Stimulated activated CD4-positive, alpha-beta T cell treated with anti-CD3 and anti-CD28 coated beads, Interleukin-1b, Interleukin-23, amount 100 ng/mL, for 24 hours (primary cell): ENCODE data around the gene LCLAT1.

Experiments used
- DNase-seq, 4 experiments: peaks; one replicate each; pipeline ENCODE4 v3.0.0-alpha.2; 2020; ENCODE audit warnings: low read depth in 4 of 4, low spot score in 1 of 4

Gene LCLAT1

GRCh38 chr2:30691091-30691947 lies 244.3 kb downstream of the LCLAT1 start:
- no peak for DNase-seq

DNA sequence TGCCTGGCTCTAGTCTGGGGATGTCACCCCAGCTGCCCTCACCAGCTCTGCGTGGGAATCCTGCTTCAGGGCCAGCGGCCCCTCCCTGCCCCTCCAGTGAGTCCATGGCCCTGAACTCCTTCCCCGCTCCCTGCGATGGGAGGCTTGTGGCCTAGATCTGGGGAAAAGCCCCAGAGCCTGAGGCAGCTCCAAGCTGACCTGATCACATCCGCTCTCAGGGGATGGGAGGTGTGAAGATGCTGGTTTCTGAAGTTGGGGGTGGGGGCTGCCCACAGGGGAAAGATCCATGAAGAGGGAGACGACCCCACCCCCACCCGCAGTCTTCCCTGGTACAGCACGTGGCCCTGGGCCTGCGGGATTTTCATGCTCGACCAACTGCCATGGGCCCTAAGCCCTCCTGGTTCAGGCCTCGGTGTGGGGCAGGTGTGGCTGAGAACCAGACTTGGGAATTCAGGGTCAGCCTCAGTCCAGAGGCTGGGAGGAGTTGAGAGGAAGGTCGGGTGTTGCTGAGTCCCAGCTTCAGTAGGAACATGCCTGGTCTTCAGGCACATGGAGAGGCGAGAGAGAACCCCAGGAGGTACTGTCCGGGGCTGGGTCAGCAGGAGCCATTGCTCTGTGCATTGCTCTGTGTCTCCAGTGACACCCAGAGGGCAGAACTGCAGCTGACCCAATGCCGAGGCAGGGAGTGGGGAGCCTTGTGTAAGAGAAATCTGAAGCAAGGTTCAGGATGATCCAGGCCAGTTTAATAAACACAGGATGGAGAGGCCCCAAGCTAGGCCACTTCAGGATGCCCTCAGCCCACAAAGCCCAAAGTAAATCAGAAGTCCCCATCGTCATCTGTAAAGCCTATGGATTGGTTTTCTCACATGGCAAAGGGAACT lies 245.1 kb downstream of the LCLAT1 start:
- DNase-seq = no peak

- no peak for DNase-seq
Measured at GRCh38 chr2:30692829-30693275, 245.8 kb downstream of the LCLAT1 start.
